Neuronal stem cell (in vitro differentiated cells): ENCODE measurements around the gene IGF2R.

ENCODE experiments used
- DNase-seq: peaks from one replicate; pipeline ENCODE4 v3.0.0-alpha.2; 2013; ENCODE audit warnings: low spot score
- H2AFZ ChIP-seq: one replicate; pipeline ENCODE4 v1.6.1; 2013; ENCODE audit warnings: mild to moderate bottlenecking, low read length, inconsistent platforms
- H2AK5ac ChIP-seq: 2 replicates; pipeline ENCODE4 v1.6.1; 2013; ENCODE audit warnings: low read depth, mild to moderate bottlenecking, inconsistent platforms, low read length, moderate library complexity, mixed read lengths
- H2BK120ac ChIP-seq: 2 replicates; pipeline ENCODE4 v1.6.1; 2013; ENCODE audit warnings: low read depth, mild to moderate bottlenecking, inconsistent platforms, low read length, moderate library complexity, mixed read lengths
- H2BK12ac ChIP-seq: one replicate; pipeline ENCODE4 v1.6.1; 2013; ENCODE audit warnings: low read length, inconsistent platforms
- H2BK15ac ChIP-seq: 2 replicates; pipeline ENCODE4 v1.6.1; 2013; ENCODE audit warnings: mild to moderate bottlenecking, low read length, inconsistent platforms, mixed read lengths
- H2BK5ac ChIP-seq: one replicate; pipeline ENCODE4 v1.6.1; 2013; ENCODE audit warnings: inconsistent platforms, mild to moderate bottlenecking, low read length, moderate library complexity
- H3K14ac ChIP-seq: one replicate; pipeline ENCODE4 v1.6.1; 2013; ENCODE audit warnings: low read length, inconsistent platforms
- H3K18ac ChIP-seq: 2 replicates; pipeline ENCODE4 v1.6.1; 2013; ENCODE audit warnings: low read length, inconsistent platforms
- H3K23ac ChIP-seq: 2 replicates; pipeline ENCODE4 v1.6.1; 2013; ENCODE audit warnings: low read depth, mild to moderate bottlenecking, mixed read lengths, low read length, inconsistent platforms; ENCODE audit not compliant: poor library complexity
- H3K27ac ChIP-seq: replicated peaks from 3 replicates; pipeline ENCODE4 v1.5.1; 2013; ENCODE audit warnings: low read length, inconsistent platforms
- H3K27me3 ChIP-seq, 3 experiments: 2 replicates each; pipeline ENCODE4 v1.6.1; 2013; ENCODE audit warnings: low read length in 3 of 3, mild to moderate bottlenecking in 2 of 3, inconsistent platforms in 1 of 3, low read depth in 1 of 3, mixed read lengths in 1 of 3, moderate library complexity in 1 of 3; ENCODE audit not compliant: control insufficient read depth in 3 of 3, insufficient read depth in 3 of 3
- H3K36me3 ChIP-seq, 2 donors: replicated peaks in 1 of 2; 2 replicates each; pipeline ENCODE4 v1.6.1; 2013; ENCODE audit warnings: low read length in 2 of 2; ENCODE audit not compliant: control insufficient read depth in 2 of 2, insufficient read depth in 2 of 2
- H3K4ac ChIP-seq: 2 replicates; pipeline ENCODE4 v1.6.1; 2013; ENCODE audit warnings: inconsistent platforms, mild to moderate bottlenecking, low read length, moderate library complexity
- H3K4me1 ChIP-seq, 2 donors: 1 replicate in 1 of 2; 2 replicates in 1 of 2; pipeline ENCODE4 v1.6.1; 2013; ENCODE audit warnings: low read length in 2 of 2, low read depth in 1 of 2; ENCODE audit not compliant: control insufficient read depth in 2 of 2, insufficient read depth in 1 of 2
- H3K4me2 ChIP-seq: one replicate; pipeline ENCODE4 v1.6.1; 2013; ENCODE audit warnings: mild to moderate bottlenecking, low read length, inconsistent platforms; ENCODE audit not compliant: insufficient read depth, poor library complexity, severe bottlenecking
- H3K4me3 ChIP-seq, 2 donors: 2 replicates each; pipeline ENCODE4 v1.5.1; 2013; ENCODE audit warnings: low read length in 2 of 2, mild to moderate bottlenecking in 2 of 2, inconsistent platforms in 1 of 2, moderate library complexity in 1 of 2
- H3K79me1 ChIP-seq: one replicate; pipeline ENCODE4 v1.6.1; 2013; ENCODE audit warnings: low read depth, mild to moderate bottlenecking, inconsistent platforms, low read length, moderate library complexity
- H3K9ac ChIP-seq: one replicate; pipeline ENCODE4 v1.6.1; 2013; ENCODE audit warnings: mild to moderate bottlenecking, low read depth, low read length, inconsistent platforms; ENCODE audit not compliant: poor library complexity
- H3K9me3 ChIP-seq, 2 donors: replicated peaks in 1 of 2; 2 replicates each; pipeline versions ENCODE3 to v1.6.1; 2013; ENCODE audit warnings: low read length in 2 of 2, mild to moderate bottlenecking in 2 of 2, inconsistent platforms in 1 of 2, low read depth in 1 of 2, mixed read lengths in 1 of 2, moderate library complexity in 1 of 2; ENCODE audit not compliant: control insufficient read depth in 2 of 2, insufficient read depth in 1 of 2
- H4K8ac ChIP-seq: one replicate; pipeline ENCODE4 v1.6.1; 2013; ENCODE audit warnings: low read depth, mild to moderate bottlenecking, inconsistent platforms, low read length, moderate library complexity
- H4K91ac ChIP-seq: one replicate; pipeline ENCODE4 v1.6.1; 2013; ENCODE audit warnings: low read length, low read depth, mild to moderate bottlenecking, inconsistent platforms; ENCODE audit not compliant: poor library complexity
- WGBS, 2 donors: extraction: QIAGEN DNeasy Blood & Tissue Kit; methylation state at CpG; one replicate each; pipeline ENCODE4 v1.1.7; 2013; ENCODE audit warnings: missing lambda C conversion rate in 2 of 2, mixed read lengths in 1 of 2; ENCODE audit not compliant: insufficient read length in 2 of 2, insufficient replicate concordance in 1 of 2; ENCODE audit errors: extremely low coverage in 2 of 2; 5-methylcytosine and 5-hydroxymethylcytosine counted together

Gene IGF2R

GRCh38 chr6:160057080-160057479 is 88.2 kb downstream of the IGF2R start:
- H2BK12ac ChIP-seq, result no peak overlapping the region
- H2BK15ac ChIP-seq, result no peak overlapping the region
- H3K4ac ChIP-seq, result no peak overlapping the region
- no peak overlapping the region for H4K91ac ChIP-seq
- peaks cover 4% of the 10 kb centered on the region for H3K79me1 ChIP-seq
- no peaks in the 10 kb centered on the region for H3K27me3 ChIP-seq
- H2BK120ac ChIP-seq, result no peak overlapping the region
- H2AFZ ChIP-seq, result no peak overlapping the region
- H4K8ac ChIP-seq, result no peak overlapping the region
- H3K9me3 ChIP-seq, result no peaks in the 10 kb centered on the region
- H3K27ac ChIP-seq, result no peak overlapping the region
- no peak overlapping the region for H2AK5ac ChIP-seq
- no peak overlapping the region for H3K9ac ChIP-seq
- H3K4me1 ChIP-seq, result peaks cover 0 to 6% of the 10 kb centered on the region in 2 donors
- H3K18ac ChIP-seq, result no peak overlapping the region
- peaks cover 58 to 93% of the 10 kb centered on the region in 2 donors for H3K36me3 ChIP-seq
- WGBS, 2 donors, result no CpG with 5 or more reads among the region's 6 CpGs
- no peak overlapping the region for H3K4me3 ChIP-seq
- H3K14ac ChIP-seq, result no peak overlapping the region
- no peak overlapping the region for H2BK5ac ChIP-seq
- DNase-seq, result no peak
- no peak overlapping the region for H3K4me2 ChIP-seq
- H3K23ac ChIP-seq, result no peak overlapping the region

- Histone ChIP-seq H2BK5ac (no peak overlapping the region), H3K14ac (no peak overlapping the region), H3K4me1 (peaks cover 0 to 6% of the 10 kb centered on the region in 2 donors), H3K27me3 (no peaks in the 10 kb centered on the region), H3K23ac (no peak overlapping the region), H3K79me1 (peaks cover 4% of the 10 kb centered on the region), H2AFZ (no peak overlapping the region), H3K4me3 (no peak overlapping the region), H4K91ac (no peak overlapping the region), H3K4ac (no peak overlapping the region), H3K27ac (no peak overlapping the region), H3K9me3 (no peaks in the 10 kb centered on the region), H3K18ac (no peak overlapping the region), H2BK12ac (no peak overlapping the region), H3K9ac (no peak overlapping the region), H2BK15ac (no peak overlapping the region), H2AK5ac (no peak overlapping the region), H3K4me2 (no peak overlapping the region), H3K36me3 (peaks cover 63 to 97% of the 10 kb centered on the region in 2 donors), H2BK120ac (no peak overlapping the region), H4K8ac (no peak overlapping the region)
- no CpG with 5 or more reads among the region's 6 CpGs for WGBS, 2 donors
- no peak for DNase-seq
Observed at GRCh38 chr6:160058603-160059215, 89.8 kb downstream of the IGF2R start.

- no peaks in the 10 kb centered on the region for H3K27me3 ChIP-seq
- H2AFZ ChIP-seq, result no peak overlapping the region
- DNase-seq, result no peak
- peaks cover 4% of the 10 kb centered on the region for H3K79me1 ChIP-seq
- WGBS, 2 donors, result no CpG with 5 or more reads among the region's 11 CpGs
- no peak overlapping the region for H2BK15ac ChIP-seq
- H3K18ac ChIP-seq, result no peak overlapping the region
- no peak overlapping the region for H3K4me2 ChIP-seq
- H3K4me1 ChIP-seq, result peaks cover 0 to 6% of the 10 kb centered on the region in 2 donors
- no peak overlapping the region for H3K14ac ChIP-seq
- no peak overlapping the region for H4K8ac ChIP-seq
- H2BK12ac ChIP-seq, result no peak overlapping the region
- no peak overlapping the region for H2BK5ac ChIP-seq
- no peak overlapping the region for H3K4ac ChIP-seq
- H4K91ac ChIP-seq, result no peak overlapping the region
- no peak overlapping the region for H3K9ac ChIP-seq
- H3K23ac ChIP-seq, result no peak overlapping the region
- no peak overlapping the region for H3K27ac ChIP-seq
- peaks cover 63 to 97% of the 10 kb centered on the region in 2 donors for H3K36me3 ChIP-seq
- H2BK120ac ChIP-seq, result no peak overlapping the region
- H3K4me3 ChIP-seq, result peak overlapping the region in 1 of 2 donors; percentile 22
- no peaks in the 10 kb centered on the region for H3K9me3 ChIP-seq
- no peak overlapping the region for H2AK5ac ChIP-seq
Observed at GRCh38 chr6:160060221-160060620, 91.3 kb downstream of the IGF2R start.

- H2BK5ac ChIP-seq, result no peak overlapping the region
- H3K36me3 ChIP-seq, result peaks cover 59 to 93% of the 10 kb centered on the region in 2 donors
- H3K4me2 ChIP-seq, result no peak overlapping the region
- no peak overlapping the region for H3K27ac ChIP-seq
- no peak overlapping the region for H3K23ac ChIP-seq
- H2BK120ac ChIP-seq, result no peak overlapping the region
- H4K8ac ChIP-seq, result no peak overlapping the region
- no peak overlapping the region for H2BK15ac ChIP-seq
- H2BK12ac ChIP-seq, result no peak overlapping the region
- no peak overlapping the region for H3K9ac ChIP-seq
- no peak overlapping the region for H4K91ac ChIP-seq
- H3K27me3 ChIP-seq, result no peaks in the 10 kb centered on the region
- H2AFZ ChIP-seq, result no peak overlapping the region
- H3K14ac ChIP-seq, result no peak overlapping the region
- peaks cover 4% of the 10 kb centered on the region for H3K79me1 ChIP-seq
- no CpG with 5 or more reads among the region's 4 CpGs for WGBS, 2 donors
- H3K9me3 ChIP-seq, result no peaks in the 10 kb centered on the region
- no peak for DNase-seq
- no peak overlapping the region for H3K4me3 ChIP-seq
- H3K4me1 ChIP-seq, result no peaks in the 10 kb centered on the region
- H3K4ac ChIP-seq, result no peak overlapping the region
- H2AK5ac ChIP-seq, result no peak overlapping the region
- H3K18ac ChIP-seq, result no peak overlapping the region
Observed at GRCh38 chr6:160060920-160061447, 92.1 kb downstream of the IGF2R start.
